ENCODE measurements around the gene HPSE2.

GRCh38 chr10:98430427-98430826 is 805.2 kb downstream of the HPSE2 start:
- TF ChIP-seq USF1 (IDR thresholded peaks at IDR 0.05) (no peak), CEBPB (IDR thresholded peaks at IDR 0.05) (no peak), EP300 (IDR thresholded peaks at IDR 0.05; ENCODE audit: borderline replicate concordance) (no peak), TAF1 (IDR thresholded peaks at IDR 0.05; ENCODE audit: low read depth) (no peak), NFIC (IDR thresholded peaks at IDR 0.05) (no peak), REST (IDR thresholded peaks at IDR 0.05; ENCODE audit: low read depth) (no peak), EGR1 (IDR thresholded peaks at IDR 0.05) (no peak)
